Adrenal gland (tissue), 5 donors: ENCODE results near the gene MDM4.

Source experiments
- POLR2A ChIP-seq, 2 donors: fragments of 450-650 bp; IDR thresholded peaks; one replicate each; pipeline ENCODE4 v1.6.1; 2017; ENCODE audit warnings: antibody characterized with exemption in 2 of 2, mild to moderate bottlenecking in 2 of 2, moderate library complexity in 1 of 2
- TF ChIP-seq, protein P1 (sequence below), 6 experiments: fragments of 450-650 bp in 4 of 6; fragments of 200-600 bp in 2 of 6; sonication (generic) in 1 of 6; IDR thresholded peaks; 1 replicate in 5 of 6; 2 replicates in 1 of 6; pipeline versions ENCODE4 v1.5.1 to v1.8.0; 2016 to 2021; ENCODE audit warnings: antibody characterized with exemption in 6 of 6, mild to moderate bottlenecking in 2 of 6, moderate library complexity in 1 of 6
- donor health status: DM: no; HTN: no; CAD: no.

DNA sequence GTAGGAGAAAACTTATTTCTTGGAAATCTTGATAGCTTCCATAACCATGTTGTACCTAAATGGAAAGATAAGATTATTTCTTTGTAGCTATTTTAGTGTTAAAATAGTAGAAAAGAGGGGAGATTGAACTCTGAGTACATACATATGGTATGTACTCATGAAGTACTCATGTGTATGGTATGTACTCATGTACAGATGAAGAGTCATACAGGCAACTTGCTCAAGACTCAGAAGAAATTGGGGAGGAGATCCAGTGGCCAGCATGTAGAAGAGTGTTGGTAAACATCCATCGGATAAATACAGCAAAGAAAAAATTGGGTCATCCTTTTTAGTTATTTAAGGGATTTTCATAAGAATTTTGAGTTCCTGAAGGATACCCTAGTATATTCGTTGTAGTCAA lies 29.0 kb downstream of the MDM4 start:
- TF ChIP-seq, protein P1, sequence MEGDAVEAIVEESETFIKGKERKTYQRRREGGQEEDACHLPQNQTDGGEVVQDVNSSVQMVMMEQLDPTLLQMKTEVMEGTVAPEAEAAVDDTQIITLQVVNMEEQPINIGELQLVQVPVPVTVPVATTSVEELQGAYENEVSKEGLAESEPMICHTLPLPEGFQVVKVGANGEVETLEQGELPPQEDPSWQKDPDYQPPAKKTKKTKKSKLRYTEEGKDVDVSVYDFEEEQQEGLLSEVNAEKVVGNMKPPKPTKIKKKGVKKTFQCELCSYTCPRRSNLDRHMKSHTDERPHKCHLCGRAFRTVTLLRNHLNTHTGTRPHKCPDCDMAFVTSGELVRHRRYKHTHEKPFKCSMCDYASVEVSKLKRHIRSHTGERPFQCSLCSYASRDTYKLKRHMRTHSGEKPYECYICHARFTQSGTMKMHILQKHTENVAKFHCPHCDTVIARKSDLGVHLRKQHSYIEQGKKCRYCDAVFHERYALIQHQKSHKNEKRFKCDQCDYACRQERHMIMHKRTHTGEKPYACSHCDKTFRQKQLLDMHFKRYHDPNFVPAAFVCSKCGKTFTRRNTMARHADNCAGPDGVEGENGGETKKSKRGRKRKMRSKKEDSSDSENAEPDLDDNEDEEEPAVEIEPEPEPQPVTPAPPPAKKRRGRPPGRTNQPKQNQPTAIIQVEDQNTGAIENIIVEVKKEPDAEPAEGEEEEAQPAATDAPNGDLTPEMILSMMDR (IDR thresholded peaks at IDR 0.05), result no peak
- TF ChIP-seq POLR2A (IDR thresholded peaks at IDR 0.05), result no peak
